ENCODE data around the gene KIF18B.
A peak's percentile ranks its signal among the peaks of the same experiment; 100 is the strongest.

The KIF18B gene

DNA sequence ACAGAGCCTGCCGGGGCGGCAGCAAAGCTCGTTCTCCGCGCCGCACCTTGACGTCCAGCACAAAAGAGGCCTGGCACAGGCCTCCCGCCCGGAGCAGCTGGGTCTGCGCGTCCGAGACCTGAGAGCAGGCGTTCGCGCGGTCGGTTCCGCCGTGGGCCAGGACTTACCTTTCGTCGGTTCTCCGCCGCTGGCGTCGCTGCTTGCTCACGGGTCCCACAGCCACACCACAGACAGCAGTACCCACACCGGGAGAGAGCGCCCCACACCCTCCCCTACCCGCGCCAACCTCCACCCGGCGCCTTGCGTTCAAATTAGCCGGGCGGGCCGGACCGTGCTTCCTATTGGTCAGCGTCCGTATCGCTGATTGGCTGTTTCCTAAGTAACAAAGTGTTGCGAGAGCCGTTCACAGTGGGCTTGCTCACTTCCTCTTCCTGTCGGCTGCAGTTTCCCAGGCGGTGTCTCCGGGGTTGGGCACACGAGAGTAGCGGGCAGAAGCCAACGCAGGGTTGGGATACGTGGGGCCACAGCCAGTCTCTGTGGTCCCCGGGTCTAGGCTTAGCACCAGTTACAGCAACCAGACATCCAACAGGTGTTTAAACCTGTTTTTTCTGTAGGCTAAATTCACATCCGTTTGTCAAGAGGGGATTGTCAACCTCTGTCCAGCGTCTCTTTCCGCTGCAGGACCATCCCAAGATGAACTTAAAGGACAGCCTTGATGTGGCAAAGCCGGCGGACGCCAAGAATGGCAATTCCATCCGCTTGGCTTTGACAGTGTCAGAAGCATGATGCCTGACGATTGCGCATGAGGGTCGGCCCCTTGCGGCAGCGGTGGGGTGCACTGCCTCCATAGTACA, at the start of gene KIF18B:
Gene KIF18B (minus strand): TSS at position 313 of the 854 bp plus-strand sequence. CDS start 11,429 bp downstream, outside the sequence.
- peak; percentile 96 for DNase-seq

DNA sequence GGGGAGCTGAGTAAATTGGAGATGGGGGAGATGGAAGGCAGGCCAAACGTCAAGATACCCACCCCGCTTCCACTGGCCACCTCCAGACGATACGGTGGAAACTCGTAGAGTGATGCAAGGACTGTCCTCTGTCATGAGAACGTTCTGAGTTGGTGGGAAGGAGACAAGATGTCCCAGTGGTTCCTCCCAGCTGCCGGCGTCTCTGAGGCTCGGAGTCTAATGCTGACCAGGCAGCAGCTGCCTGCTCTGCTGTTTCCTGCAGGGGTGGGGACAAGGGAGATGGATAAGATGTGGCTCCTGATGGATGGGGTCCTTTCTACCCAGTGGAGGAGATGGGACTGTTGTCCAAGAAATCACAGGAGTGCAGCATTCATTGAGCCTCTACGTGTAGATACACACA, 48.7 kb upstream of the KIF18B start:
- DNase-seq, result no peak

DNA sequence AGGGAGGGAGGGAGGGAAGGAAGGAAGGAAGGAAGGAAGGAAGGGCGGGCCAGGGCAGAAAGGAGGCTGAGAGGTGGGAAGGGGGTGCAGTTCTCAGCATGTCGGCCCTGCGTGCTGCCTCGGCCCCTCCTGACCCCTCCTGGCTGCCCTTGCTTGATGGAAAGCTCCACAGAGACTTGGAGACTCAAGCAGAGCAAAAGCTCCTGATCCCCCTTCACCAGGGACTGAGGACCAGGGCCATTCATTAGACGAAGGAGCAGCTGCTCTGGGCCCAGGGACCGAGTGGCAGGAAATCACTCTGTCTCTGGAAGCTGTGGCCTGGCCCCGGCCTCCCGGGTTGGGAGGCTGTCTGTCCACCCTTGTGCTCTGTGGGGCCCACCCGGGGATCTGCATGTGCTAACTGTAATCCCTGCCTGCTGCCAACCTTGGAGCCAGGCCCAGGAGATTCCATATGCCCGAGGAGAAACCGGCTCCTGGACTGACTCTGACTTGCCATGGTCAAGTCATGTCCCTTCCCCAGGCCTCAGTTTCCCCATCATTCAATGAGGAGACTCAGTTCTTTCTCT, 47.9 kb upstream of the KIF18B start:
- no peak for DNase-seq

DNA sequence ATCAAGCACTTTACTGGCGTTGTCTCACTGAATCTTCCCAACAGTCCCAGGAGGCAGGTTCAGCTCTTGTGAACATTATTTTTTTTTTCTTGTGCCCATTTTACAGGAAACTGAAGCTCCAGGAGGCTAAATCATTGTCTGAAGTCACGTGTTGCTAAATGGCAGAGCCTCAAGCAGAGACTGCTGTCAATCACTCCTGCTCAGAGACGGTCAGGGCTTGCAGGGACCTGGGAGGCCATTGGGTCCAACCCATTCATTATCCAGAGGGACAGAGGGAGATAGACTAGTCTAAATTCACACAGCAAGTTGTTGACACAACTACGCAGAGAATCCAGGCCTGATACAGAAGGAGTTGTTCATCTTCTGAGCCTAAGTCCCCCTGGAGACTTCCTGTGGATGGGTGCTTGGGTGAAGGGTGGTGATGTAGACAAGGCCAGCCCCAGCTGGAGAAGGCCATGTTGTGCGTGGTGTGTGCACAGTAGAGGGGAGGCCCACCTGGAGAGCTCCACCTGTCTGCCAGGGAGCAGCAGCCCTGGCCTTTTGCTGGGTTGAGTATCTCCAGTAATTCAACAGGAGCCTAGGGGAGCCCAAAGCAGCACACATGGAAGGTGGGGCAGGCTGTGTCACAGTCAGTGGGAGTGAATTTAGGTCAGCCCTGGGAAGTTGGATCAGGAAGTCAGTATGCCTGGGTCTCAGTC, 44.8 kb upstream of the KIF18B start:
- no peak for DNase-seq

DNA sequence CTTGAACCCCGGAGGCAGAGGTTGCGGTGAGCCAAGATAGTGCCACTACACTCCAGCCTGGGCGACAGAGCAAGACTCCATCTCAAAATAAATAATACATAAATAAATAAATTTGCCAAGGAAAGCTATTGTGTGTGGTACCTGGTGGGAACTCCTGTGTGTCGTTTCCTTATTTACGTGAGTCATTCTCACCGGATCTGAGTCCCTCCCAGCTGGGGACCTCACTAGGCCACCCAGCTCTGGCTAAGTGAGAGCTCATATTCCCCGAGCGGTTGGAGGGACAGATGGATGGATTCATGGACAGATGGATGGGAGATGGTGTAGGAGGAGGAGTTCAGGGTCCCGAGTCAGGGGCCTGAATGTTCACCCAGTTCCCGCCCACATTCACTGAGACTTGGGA, 43.4 kb upstream of the KIF18B start:
- no peak for DNase-seq

DNA sequence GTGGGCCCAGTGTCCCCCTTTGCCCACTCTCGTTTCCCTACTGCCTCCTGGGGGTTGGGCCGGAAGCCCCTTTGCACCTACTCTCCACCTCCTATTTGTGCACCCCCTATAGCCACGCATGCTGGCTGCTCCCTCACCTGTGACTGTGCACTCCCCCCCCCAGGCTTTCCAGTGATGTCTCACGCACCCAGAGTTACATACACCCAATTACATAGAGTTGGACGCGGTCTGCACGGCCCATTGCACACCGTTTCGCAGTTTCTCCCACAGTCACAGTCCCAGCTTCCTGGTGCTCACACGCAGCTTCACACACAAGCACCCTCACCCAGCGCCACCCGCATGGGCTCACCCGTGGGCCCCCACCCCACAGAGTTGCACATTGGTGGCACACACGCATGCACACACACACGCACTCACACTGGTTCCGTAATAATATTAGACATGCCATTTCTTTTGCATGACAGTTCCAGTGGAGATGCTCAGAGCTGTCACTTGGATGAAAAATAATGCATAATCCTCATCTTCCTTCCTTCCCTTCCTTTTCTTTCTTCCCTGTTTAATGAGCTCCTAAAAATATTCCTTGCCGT, 42.1 kb upstream of the KIF18B start:
- no peak for DNase-seq

DNA sequence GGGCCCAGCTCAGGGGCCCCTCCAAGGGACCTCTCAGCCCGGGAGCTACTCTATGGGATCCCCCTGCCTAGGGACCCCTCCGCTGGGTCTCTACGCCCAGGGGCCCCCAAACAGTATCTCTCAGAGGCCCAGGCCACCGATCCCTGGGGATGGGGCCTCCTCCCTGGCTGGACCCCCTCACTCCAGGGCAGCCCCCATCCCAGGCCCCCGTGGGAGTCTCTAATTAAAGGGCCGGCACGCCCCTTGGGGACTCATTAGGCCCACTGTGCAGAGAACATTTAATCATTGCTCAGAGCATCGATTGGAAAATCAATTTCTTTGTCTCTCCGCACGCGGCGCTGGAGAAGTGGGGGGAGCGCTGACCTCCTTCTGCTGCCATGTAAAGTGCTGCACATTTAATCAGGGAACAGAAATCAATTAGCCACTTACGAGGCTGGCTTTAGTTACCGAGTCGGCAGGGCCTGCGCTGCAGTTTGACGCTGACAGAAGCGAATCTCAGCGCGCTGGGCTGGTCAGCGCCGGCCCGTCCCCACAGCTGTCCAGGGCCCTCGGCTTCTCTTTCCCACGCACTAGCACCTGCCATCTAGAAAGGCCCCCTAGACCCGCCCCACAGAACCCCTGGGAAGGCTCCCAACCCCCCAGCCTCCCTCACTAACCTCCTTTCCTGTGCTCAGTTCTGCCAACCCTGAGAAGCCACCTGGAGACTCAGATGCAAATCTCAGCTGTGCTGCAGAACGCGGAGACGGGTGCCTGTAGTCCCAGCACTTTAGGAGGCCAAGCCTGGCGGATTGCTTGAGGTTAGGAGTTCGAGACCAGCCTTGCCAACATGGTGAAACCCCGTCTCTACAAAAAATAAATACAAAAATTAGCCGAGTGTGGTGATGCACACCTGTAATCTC, 40.7 kb upstream of the KIF18B start:
- DNase-seq, result no peak

DNA sequence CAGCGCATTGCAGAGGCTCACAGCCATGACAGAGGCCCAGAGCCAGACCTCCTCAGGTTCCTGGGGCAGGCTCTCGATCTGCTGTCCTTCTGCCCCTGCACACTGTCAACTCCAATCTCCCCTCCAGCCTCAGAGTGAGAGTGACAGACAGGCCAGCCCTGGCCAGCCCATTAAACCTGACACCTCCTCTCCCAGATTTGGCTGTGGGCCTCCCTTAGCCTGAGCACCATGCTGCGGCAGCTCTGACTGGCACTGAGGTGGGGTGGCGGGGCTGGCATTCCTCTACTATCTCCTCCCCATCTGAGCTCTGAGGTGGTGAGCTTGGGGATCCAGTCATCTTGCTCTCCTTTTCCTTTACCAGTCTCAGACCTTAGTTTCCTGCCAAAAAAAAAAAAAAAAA, 36.0 kb upstream of the KIF18B start:
- DNase-seq, result no peak

DNA sequence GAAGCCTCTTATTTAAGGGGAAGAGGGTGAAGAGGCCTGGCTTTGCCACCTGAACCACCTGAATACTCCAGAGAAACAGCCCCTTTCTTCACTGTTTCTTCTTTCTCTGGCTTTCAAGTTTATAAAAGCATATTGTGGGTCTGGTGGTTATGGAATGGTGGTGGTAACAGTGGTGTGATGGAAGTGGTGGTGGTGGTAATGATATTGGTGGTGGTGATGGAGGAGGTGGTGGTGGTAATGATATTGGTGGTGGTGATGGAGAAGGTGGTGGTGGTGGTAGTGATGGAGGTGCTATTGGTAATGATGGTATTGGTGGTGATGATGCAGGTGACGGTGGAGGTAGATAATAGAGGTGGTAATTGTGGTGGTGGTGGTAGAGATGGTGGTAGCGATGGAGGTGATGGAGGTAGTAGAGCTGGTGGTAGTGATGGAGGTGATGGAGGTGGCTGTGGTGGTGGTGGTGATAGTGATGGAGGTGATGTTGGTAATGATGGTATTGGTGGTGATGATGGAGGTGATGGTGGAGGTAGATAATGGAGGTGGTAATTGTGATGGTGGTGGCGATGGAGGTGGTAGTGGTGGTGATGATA, 34.6 kb upstream of the KIF18B start:
- no peak for DNase-seq

DNA sequence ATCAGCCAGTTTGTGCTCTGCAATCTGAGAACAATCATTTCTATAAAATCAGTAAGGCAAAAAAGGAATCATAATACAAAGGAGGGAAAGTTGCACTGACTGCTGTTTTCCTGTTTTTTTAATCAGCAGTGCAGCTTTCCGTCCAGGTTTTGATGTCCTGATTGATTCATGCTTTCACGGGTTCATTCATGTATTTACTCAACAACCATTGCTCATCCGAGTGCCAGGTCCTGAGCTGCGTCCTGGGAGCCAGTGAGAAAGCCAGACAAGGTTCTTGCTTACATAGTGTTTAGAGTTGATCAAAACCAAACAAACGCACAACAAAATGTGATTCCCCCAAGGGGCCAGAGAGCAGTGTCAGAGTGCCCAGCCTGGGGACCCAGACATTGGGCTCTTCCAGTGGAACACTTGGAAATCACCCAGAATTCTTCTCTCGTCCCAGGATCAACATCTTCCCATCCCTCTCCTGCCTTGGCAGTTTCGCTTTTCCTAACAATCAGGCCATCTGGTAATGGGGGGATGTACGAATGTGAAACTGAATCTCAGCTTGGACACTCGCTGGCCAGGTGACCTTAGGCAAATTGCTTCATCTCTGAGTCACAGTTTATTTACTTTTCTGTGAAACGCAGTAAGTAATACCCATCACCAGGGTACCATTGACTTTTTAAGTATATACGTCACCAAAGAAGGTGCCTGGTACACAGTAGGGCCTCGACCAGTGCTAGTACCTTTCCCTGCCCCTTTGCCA, 33.8 kb upstream of the KIF18B start:
- DNase-seq, result peak; percentile 88

DNA sequence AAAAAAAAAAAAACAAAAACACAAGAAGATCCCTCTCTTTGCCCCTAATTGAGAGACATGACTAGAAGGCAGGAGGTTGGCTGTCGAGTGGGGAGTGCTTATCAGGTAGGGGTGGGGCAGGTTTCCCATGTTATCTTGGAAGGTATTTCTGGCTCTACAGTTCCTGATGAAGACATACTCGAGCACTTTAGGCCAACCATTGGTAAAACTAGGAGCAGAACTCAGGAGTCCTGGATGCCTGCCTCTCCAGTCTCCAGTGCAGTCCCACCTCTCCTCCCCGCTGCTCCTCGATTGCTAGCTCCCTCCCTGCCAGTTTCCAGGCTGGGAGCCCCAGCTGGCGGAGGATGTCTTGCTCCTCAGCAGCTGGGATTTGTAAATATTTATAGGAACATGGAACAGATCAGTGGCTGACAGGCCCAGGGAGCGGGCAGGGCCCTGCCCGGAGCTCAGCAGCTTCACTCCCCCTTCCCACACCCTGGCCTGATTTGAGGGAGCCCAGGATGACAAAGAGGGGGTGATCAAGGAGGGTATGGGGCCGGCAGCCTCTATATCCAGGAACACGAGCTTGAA, 31.9 kb upstream of the KIF18B start:
- DNase-seq, result peak; percentile 64

DNA sequence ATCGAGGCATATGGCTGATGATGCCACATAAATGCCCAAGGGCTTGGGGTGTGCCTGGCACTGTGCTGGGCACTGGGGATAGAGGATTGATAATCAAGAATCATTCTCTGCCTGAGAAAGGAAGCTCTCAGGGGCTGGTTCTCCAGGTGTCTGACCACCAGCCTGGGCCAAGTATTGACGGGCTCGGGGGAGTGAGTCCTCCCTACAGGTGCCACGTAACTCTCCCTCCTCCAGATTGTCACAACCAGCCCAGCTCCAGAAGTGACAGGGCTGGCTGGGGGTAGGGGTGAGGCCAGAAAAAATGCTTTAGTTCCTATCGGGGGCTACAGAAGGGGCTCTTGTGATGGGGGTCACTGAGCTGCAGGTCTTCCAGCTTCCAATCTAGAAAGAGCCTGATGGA, 31.2 kb upstream of the KIF18B start:
- DNase-seq, result no peak

DNA sequence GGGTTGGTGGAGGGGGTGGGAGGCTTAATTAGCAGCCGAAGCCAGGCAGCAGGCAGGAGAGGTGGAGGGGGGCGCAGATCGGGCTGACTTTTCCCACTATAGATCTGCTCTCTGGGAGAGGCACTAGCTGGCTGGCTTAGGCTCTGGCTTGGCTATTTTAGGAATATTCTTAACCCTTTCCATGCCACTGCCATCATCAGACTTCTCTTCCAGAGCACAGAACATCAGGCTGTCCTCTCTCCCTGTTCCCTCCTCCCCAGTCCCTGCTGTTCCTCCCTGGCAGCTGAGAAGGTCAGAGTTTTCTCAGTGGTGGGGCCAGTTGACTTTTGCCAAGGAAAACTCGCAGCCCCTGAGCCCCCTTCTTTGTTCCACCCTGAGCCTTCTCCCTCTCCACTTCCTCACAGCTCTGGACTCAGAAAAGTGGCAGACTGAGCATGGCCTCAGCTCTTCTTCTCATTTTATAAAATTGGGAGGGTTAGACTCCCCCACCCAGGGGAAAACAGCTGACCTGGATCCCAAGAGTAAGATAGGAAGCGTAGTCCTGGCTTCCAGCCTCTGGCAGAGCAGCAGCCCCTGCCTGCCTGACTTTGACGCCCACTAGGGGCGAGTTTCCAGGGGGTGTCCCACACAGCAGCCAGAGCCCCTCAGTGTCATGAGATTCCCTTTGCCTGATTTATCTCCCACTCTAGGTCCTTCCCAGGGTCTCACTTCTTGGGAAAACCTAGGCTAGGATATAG, 30.4 kb upstream of the KIF18B start:
- DNase-seq, result no peak

DNA sequence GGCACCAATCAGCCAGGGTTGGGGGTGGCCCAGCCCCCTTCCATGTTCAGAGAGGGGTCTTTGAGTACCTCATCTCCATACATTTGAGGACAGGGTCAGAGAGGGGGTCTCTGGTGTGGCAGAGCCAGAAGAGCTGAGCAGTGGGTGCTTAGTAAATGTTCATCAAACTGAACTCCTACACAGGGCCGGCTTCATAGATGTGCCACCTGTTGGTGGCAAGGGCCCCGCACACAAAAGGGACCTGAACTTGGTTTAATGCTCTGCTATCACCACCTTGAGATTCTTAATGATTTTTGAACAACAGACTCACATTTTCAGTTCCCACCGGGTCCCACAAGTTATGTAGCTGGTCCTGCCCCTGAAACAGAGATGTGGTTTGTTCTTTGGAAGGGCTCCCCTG, 29.5 kb upstream of the KIF18B start:
- no peak for DNase-seq

DNA sequence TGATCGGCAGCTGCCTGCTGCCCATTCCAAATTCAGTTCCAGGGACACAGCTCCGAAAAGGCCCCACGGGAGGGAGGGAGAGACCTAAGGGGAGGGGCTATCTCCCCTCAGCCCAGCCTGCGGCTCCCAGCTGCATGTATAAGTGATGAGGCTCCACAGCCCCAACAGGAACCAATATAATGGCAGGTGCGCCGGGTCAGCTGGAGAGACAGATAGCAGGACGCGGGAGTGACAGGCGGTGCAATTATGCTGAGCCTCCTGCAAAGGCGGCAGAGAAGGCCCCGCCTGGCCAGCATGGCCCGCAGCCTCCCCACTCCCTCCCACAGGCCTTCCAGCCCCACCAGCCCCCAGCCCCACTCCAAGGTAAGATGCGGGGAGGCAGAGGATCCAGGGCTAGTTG, 28.6 kb upstream of the KIF18B start:
- no peak for DNase-seq

DNA sequence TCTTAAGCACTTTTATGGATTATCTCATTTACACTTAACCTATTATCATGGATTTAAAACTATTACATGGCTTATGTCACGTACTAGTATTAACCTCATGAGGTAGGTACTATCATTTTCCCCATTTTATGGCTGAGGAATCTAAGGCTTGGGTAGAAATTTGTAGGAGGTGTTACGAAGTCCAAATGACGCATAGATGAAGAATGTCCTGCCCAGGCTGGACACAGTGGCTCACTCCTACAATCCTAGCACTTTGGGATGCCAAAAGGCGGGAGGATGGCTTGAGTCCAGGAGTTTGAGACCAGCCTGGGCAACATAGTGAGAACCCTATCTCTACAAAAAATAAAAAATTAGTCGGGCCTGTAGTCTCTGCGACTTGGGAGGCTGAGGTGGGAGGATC, 25.4 kb upstream of the KIF18B start:
- DNase-seq, result peak; percentile 80

DNA sequence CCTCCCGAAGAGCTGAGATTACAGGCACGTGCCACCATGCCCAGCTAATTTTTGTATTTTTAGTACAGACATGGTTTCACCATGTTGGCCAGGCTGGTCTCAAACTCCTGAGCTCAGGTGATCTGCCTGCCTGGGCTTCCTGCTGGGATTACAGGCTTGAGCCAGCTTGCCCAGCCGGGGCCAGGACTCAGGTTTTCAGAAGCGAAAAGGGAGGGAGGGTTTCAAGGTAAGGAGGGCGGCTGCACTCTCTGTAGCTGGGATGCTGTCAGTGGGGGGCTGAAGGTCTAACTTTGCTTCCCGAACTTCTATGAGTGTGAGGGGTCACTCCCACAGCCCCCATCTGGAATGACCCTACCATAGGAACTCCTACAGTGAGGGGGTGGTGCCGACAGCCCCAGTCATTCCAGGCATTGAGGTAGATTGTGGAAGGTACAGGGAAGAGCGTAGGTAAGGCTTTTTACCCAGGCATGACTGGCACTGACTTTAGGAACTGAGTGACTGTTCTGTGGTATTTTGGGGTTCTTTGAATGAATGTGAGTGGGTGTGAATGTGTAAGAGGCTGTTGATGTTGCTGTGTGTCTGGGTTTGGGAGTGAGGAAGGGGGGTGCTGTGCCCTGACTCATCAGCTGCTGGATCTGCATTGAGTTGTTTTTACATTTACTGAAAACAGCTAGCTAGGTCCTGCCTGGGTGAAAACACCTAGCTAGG, 24.4 kb upstream of the KIF18B start:
- DNase-seq, result peak; percentile 88

DNA sequence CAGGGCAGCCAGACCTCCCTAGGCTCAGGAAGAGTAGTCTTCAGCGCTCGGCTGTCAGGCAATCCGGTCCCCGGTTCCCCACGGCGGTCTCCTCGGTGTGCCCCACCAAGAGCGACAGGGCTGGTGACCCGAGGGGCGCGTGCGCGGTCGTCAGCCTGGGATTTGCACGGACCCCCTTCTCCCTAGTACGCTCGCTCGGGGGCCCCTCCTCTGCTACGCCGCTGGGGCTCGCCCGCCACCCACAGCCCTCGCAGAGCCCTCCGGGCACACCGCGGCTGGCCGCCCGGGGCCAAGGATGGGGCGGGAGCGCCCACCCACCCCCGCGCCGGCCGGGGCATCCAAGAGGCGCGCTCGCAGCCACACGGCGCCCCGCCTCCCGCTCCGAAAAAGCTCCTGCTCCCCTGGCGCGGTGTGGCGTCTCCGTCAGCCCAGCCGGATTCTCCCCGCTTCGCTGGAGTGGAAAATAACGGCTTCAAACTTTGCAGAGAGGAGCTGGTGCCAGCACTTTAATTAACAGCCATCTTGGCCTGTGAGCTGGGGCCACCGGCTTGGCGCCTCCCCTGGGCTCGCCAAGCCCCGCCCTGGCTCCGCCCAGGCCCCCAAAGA, 22.7 kb upstream of the KIF18B start:
- DNase-seq, result peak; percentile 40

DNA sequence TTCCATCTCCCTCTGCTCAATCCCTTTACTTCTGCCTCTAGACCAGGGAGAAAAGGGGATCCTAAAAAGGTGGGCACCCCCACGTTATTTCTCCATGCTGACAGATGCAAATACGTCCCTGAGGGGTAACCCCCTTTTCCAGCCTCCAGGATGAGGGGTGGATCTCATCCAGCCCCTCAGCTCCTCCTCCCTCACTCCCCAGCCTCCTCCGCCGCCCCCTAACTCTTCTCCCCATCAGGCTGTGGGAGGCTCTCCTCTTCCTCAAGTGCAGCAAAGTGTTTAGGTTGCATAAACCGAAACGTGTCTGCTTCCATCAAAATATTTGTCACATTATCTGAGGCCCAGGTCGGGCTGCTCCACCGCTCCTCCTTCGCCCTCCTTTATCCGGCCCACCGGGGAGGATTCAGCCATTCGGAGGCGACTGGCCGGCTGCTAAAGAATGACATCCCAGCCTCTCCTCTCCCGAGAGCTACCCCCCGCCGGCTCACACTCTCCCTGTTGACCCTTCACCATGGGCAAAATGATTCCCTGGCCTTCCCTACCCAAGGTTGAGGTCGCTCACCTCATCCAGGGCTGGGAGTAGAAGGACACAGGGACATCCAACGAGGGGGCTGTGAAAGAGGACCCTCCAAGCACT, 21.7 kb upstream of the KIF18B start:
- no peak for DNase-seq
